Endothelial cell of umbilical vein (primary cell): Measurements from ENCODE around the gene CDCA5. TPM values are rescaled to one million over a fixed set of nuclear protein-coding genes. Genes with fewer than 3 reads are reported as not detected.

Experiments
- BruUV-seq: library from RNA; stranded (reverse); fragments of 400-500 nt; replicated peaks from 2 replicates; lab custom pipeline; 2021; lab: Mats Ljungman, UMichigan
- CTCF ChIA-PET: fragments of 300-600, 350-600 bp; sonication (Branson Sonifier 250); formaldehyde crosslinking; loops from one replicate; lab custom pipeline; 2021; ENCODE audit warnings: antibody characterized with exemption, inconsistent platforms; lab: Charles Lee
- POLR2A ChIA-PET: fragments of 300-600, 350-600 bp; sonication (Branson Sonifier 250); formaldehyde crosslinking; loops from one replicate; lab custom pipeline; 2021; ENCODE audit warnings: antibody characterized with exemption, inconsistent platforms; lab: Charles Lee
- DNase-seq: peaks from one replicate; pipeline ENCODE4 v3.0.0-alpha.2; 2011; ENCODE audit warnings: low read depth, low spot score
- FAIRE-seq: peaks from 2 replicates; lab custom pipeline; 2011; peaks lifted over from hg19 to GRCh38; lab: Jason Lieb, UNC
- H2AFZ ChIP-seq: 2 replicates; pipeline ENCODE4 v1.6.0; 2012; ENCODE audit warnings: low read depth, low read length, control low read depth, inconsistent platforms
- H3K27ac ChIP-seq: 2 replicates; pipeline ENCODE4 v1.5.1; 2011; ENCODE audit warnings: low read depth, mild to moderate bottlenecking, control low read depth, low read length, moderate library complexity; ENCODE audit not compliant: insufficient read depth
- H3K27me3 ChIP-seq, 2 experiments: 2 replicates each; pipeline versions ENCODE4 v1.6.0 to v1.6.1; 2011; ENCODE audit warnings: low read length in 2 of 2, mixed read lengths in 1 of 2; ENCODE audit not compliant: control insufficient read depth in 2 of 2, insufficient read depth in 2 of 2
- H3K36me3 ChIP-seq, 2 experiments: 2 replicates in 1 of 2; 3 replicates in 1 of 2; pipeline ENCODE4 v1.5.1; 2011; ENCODE audit warnings: low read length in 2 of 2, mild to moderate bottlenecking in 1 of 2, moderate library complexity in 1 of 2; ENCODE audit not compliant: control insufficient read depth in 2 of 2, insufficient read depth in 2 of 2; ENCODE audit errors: extremely low read depth in 1 of 2
- H3K4me1 ChIP-seq: 3 replicates; pipeline ENCODE4 v1.5.1; 2011; ENCODE audit warnings: mild to moderate bottlenecking, low read length; ENCODE audit not compliant: control insufficient read depth, insufficient read depth; ENCODE audit errors: extremely low read depth
- H3K4me2 ChIP-seq: 2 replicates; pipeline ENCODE4 v1.6.1; 2011; ENCODE audit warnings: low read length, control low read depth, mixed read lengths; ENCODE audit not compliant: insufficient read depth
- H3K4me3 ChIP-seq, 3 experiments: fragments of 200-600 bp in 1 of 3; sonication (generic), shearing (Covaris generic) in 1 of 3; replicated peaks in 1 of 3; 2 replicates each; pipeline ENCODE4 v1.5.1; 2011 to 2016; ENCODE audit warnings: control low read depth in 3 of 3, low read length in 3 of 3, mild to moderate bottlenecking in 2 of 3, inconsistent platforms in 1 of 3, low read depth in 1 of 3, moderate library complexity in 1 of 3; ENCODE audit not compliant: insufficient read depth in 1 of 3
- H3K79me2 ChIP-seq: 2 replicates; pipeline ENCODE4 v1.6.0; 2012; ENCODE audit warnings: low read length, inconsistent platforms; ENCODE audit not compliant: control insufficient read depth, insufficient read depth
- H3K9ac ChIP-seq: replicated peaks from 2 replicates; pipeline ENCODE3; 2011; ENCODE audit warnings: low read length, control low read depth; ENCODE audit not compliant: insufficient read depth; ENCODE audit errors: extremely low read depth
- H3K9me1 ChIP-seq: replicated peaks from 3 replicates; pipeline ENCODE4 v1.6.0; 2011; ENCODE audit warnings: mild to moderate bottlenecking, low read length; ENCODE audit not compliant: control insufficient read depth, insufficient read depth; ENCODE audit errors: extremely low read depth
- H3K9me3 ChIP-seq: replicated peaks from 2 replicates; pipeline ENCODE4 v1.5.1; 2012; ENCODE audit warnings: low read length, inconsistent platforms; ENCODE audit not compliant: control insufficient read depth, insufficient read depth
- H4K20me1 ChIP-seq: replicated peaks from 2 replicates; pipeline ENCODE3; 2011; ENCODE audit warnings: mild to moderate bottlenecking, low read length; ENCODE audit not compliant: control insufficient read depth, insufficient read depth; ENCODE audit errors: extremely low read depth
- EZH2 ChIP-seq: IDR thresholded peaks from 2 replicates; pipeline ENCODE4 v1.6.1; 2012; ENCODE audit warnings: borderline replicate concordance, low read depth, mild to moderate bottlenecking, moderate library complexity, low read length, inconsistent platforms; ENCODE audit not compliant: severe bottlenecking
- FOS ChIP-seq: IDR thresholded peaks from 2 replicates; pipeline ENCODE4 v1.6.1; 2011; ENCODE audit warnings: mild to moderate bottlenecking, low read length, moderate library complexity, borderline replicate concordance; ENCODE audit not compliant: insufficient read depth
- GATA2 ChIP-seq: IDR thresholded peaks from 2 replicates; pipeline ENCODE4 v1.7.0; 2011; ENCODE audit warnings: low read depth, mild to moderate bottlenecking, moderate library complexity, mixed read lengths, low read length; ENCODE audit not compliant: insufficient read length, insufficient read depth
- JUN ChIP-seq: IDR thresholded peaks from 2 replicates; pipeline ENCODE4 v1.6.1; 2011; ENCODE audit warnings: borderline replicate concordance, low read depth; ENCODE audit not compliant: insufficient read length, insufficient read depth
- MYC ChIP-seq: IDR thresholded peaks from one replicate; pipeline ENCODE4 v1.6.1; 2011; ENCODE audit warnings: mild to moderate bottlenecking, low read depth, low read length
- POLR2A ChIP-seq: IDR thresholded peaks from 2 replicates; pipeline ENCODE4 v1.6.1; 2012; ENCODE audit warnings: low read depth, mild to moderate bottlenecking, control low read depth, low read length
- POLR2AphosphoS5 ChIP-seq: IDR thresholded peaks from 2 replicates; pipeline ENCODE4 v1.6.1; 2012; ENCODE audit warnings: low read depth, mild to moderate bottlenecking, control low read depth, low read length, moderate library complexity; ENCODE audit not compliant: insufficient read depth
- dilution Hi-C: fragments of 300-500 bp; cut with MboI; formaldehyde crosslinking; loops from one replicate; pipeline ENCODE4 v1.15.0; 2019; ENCODE audit warnings: low sequenced_read_pairs; ENCODE audit not compliant: extremely low pct_ligation_motif_present
- intact Hi-C: fragments of 100-400 bp; cut with micrococcal nuclease; formaldehyde crosslinking; loops from one replicate; pipeline ENCODE4 v1.10.0; 2022
- polyA plus RNA-seq, 4 experiments: library from polyadenylated mRNA; depleted of rRNA in 3 of 4; stranded (reverse) in 3 of 4; unstranded in 1 of 4; fragments of >200 nt; gene quantifications; 2 replicates each; pipeline versions ENCODE4 v1.2.1 to v1.2.3, GENCODE V29; 2011 to 2012; ENCODE audit warnings: missing spikeins in 1 of 4
- total RNA-seq: library from RNA; stranded (reverse); gene quantifications from 2 replicates; pipeline ENCODE4 v1.2.3, GENCODE V29; 2021
- TF ChIP-seq, protein P1 (sequence below): IDR thresholded peaks from 2 replicates; pipeline ENCODE4 v1.6.1; 2011; ENCODE audit not compliant: insufficient read depth, insufficient read length
- TF ChIP-seq, protein P2 (sequence below), 2 donors: IDR thresholded peaks; 1 replicate in 1 of 2; 2 replicates in 1 of 2; pipeline ENCODE4 v1.5.1; 2011; ENCODE audit warnings: low read length in 2 of 2, mild to moderate bottlenecking in 2 of 2, moderate library complexity in 2 of 2, control low read depth in 1 of 2, inconsistent platforms in 1 of 2, low read depth in 1 of 2; ENCODE audit not compliant: insufficient read depth in 1 of 2; ENCODE audit errors: extremely low read depth in 1 of 2

The CDCA5 gene
- total and polyA plus RNA-seq, 2 donors (not counting 3 experiments of a cell fraction or from before 2014, with no cell fraction given) = 16.4 to 35.7 TPM

DNA sequence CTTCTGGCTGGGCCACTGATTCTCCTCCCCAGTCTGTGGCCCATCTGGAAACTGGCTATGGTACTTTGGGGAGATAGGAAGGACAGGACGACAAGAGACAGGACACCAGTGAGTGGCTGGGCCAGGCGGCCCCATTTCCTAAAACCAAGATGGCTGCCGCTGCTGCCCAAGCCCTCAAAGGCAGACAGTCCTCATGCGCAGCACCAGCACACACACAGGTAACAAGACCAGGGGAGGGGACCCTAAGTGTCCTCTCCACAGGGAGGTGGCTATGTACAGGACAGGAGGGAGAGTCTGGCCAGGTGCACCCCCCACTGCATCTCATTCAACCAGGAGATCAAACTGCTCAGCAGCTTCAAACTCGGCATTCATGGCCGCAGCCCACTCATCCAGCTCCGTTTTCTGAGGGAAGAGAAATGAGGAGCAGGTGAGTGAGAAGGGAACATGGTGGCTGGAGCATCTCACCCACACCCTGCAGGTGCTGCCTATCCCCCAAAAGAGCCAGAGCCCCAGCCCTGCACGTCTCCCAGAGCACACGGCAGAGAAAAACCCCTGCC is 5.0 kb downstream of the CDCA5 start:
- H3K27ac ChIP-seq = no peak overlapping the region
- dilution Hi-C loops = no loop called here
- H2AFZ ChIP-seq = no peak overlapping the region
- CTCF ChIA-PET = no interaction called here
- H3K4me3 ChIP-seq = no peak overlapping the region
- peaks cover 9% of the 10 kb centered on the region for H3K4me1 ChIP-seq
- no peaks in the 10 kb centered on the region for H3K9me1 ChIP-seq
- no peak overlapping the region for H3K9ac ChIP-seq
- no peaks in the 10 kb centered on the region for H4K20me1 ChIP-seq
- H3K27me3 ChIP-seq = no peaks in the 10 kb centered on the region
- FAIRE-seq (no peak), DNase-seq (no peak)
- TF ChIP-seq POLR2AphosphoS5 (no peak), JUN (no peak), GATA2 (no peak), EZH2 (no peak), MYC (no peak), POLR2A (no peak), FOS (no peak)
- TF ChIP-seq, protein P1, sequence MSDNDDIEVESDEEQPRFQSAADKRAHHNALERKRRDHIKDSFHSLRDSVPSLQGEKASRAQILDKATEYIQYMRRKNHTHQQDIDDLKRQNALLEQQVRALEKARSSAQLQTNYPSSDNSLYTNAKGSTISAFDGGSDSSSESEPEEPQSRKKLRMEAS = no peak
- TF ChIP-seq, protein P2, sequence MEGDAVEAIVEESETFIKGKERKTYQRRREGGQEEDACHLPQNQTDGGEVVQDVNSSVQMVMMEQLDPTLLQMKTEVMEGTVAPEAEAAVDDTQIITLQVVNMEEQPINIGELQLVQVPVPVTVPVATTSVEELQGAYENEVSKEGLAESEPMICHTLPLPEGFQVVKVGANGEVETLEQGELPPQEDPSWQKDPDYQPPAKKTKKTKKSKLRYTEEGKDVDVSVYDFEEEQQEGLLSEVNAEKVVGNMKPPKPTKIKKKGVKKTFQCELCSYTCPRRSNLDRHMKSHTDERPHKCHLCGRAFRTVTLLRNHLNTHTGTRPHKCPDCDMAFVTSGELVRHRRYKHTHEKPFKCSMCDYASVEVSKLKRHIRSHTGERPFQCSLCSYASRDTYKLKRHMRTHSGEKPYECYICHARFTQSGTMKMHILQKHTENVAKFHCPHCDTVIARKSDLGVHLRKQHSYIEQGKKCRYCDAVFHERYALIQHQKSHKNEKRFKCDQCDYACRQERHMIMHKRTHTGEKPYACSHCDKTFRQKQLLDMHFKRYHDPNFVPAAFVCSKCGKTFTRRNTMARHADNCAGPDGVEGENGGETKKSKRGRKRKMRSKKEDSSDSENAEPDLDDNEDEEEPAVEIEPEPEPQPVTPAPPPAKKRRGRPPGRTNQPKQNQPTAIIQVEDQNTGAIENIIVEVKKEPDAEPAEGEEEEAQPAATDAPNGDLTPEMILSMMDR (IDR thresholded peaks at IDR 0.05; ENCODE audit: extremely low read depth in 1 of 2, insufficient read depth in 1 of 2, low read depth in 1 of 2, low read length in 2 of 2) = no peak
- no TSS peak for BruUV-seq
- peaks cover 0 to 3% of the 10 kb centered on the region in 2 experiments for H3K36me3 ChIP-seq
- intact Hi-C loops = loop anchor here (1.0 kb wide), 2 partner anchors 52 to 66 kb away; partner anchors contain the start of gene SNX15
- peaks cover 28% of the 10 kb centered on the region for H3K79me2 ChIP-seq
- POLR2A ChIA-PET = no interaction called here
- H3K9me3 ChIP-seq = no peaks in the 10 kb centered on the region
- H3K4me2 ChIP-seq = no peak overlapping the region
